NCI-H2227 (cell line): ENCODE results near the gene GANAB.
"Not testable (repeated sequence)": the region's sequence is repeated elsewhere in the genome, so short reads cannot be mapped to it uniquely, and the experiment has no call there.

Experiments
- DNase-seq: peaks from one replicate; lab custom pipeline; 2025; ENCODE audit not compliant: unreplicated experiment; lab: John Stamatoyannopoulos, UW

GANAB gene

GRCh38 chr11:62645946-62646824, at the start of gene GANAB:
TSS of gene GANAB (minus strand) at chr11:62646613. CDS start at chr11:62646599, 14 bp downstream.
- DNase-seq = peak; percentile 99

GRCh38 chr11:62694455-62695167, 48.2 kb upstream of the GANAB start:
- peak; percentile 79 for DNase-seq

GRCh38 chr11:62693624-62694023, 47.2 kb upstream of the GANAB start:
- not testable (repeated sequence) for DNase-seq

GRCh38 chr11:62689421-62690183, 43.2 kb upstream of the GANAB start, which contains the start of gene LRRN4CL:
TSS of gene LRRN4CL (minus strand) at chr11:62689530. CDS start at chr11:62688508, 1,022 bp downstream.
- peak; percentile 20 for DNase-seq

- DNase-seq = no peak
These were observed 42.1 kb upstream of the GANAB start for GRCh38 chr11:62688491-62688890.

- DNase-seq = no peak
These were observed 41.3 kb upstream of the GANAB start for GRCh38 chr11:62687508-62688396.

GRCh38 chr11:62682518-62682917, 36.1 kb upstream of the GANAB start:
- DNase-seq = peak; percentile 66

- DNase-seq = peak; percentile 50
These were observed 34.4 kb upstream of the GANAB start for GRCh38 chr11:62680825-62681240.

- peak; percentile 89 for DNase-seq
These were observed 32.6 kb upstream of the GANAB start, which contains the start of gene UBXN1 for GRCh38 chr11:62678770-62679696. TSS of gene UBXN1 (minus strand) at chr11:62679073. CDS start at chr11:62678923, 150 bp downstream.

GRCh38 chr11:62678433-62678769, 32.0 kb upstream of the GANAB start:
- no peak for DNase-seq

- DNase-seq = no peak
These were observed 31.3 kb upstream of the GANAB start for GRCh38 chr11:62677714-62678113.

GRCh38 chr11:62677156-62677555, 30.7 kb upstream of the GANAB start:
- no peak for DNase-seq

GRCh38 chr11:62676698-62677097, 30.3 kb upstream of the GANAB start:
- DNase-seq = peak; percentile 21

GRCh38 chr11:62675415-62675814, 29.0 kb upstream of the GANAB start:
- DNase-seq = not testable (repeated sequence)

GRCh38 chr11:62673196-62673525, 26.7 kb upstream of the GANAB start:
- no peak for DNase-seq

GRCh38 chr11:62671608-62672389, 25.4 kb upstream of the GANAB start, which contains the start of the genes LBHD1 and UQCC3:
TSS of gene LBHD1 (minus strand) at chr11:62672267. CDS start at chr11:62670031, 2,236 bp downstream.
TSS of gene UQCC3 (plus strand) at chr11:62671673. CDS start at chr11:62671746, 73 bp downstream.
- peak; percentile 95 for DNase-seq

GRCh38 chr11:62671236-62671607, 24.8 kb upstream of the GANAB start:
- no peak for DNase-seq

GRCh38 chr11:62669420-62670161, 23.2 kb upstream of the GANAB start:
- peak; percentile 27 for DNase-seq
